Small intestine (tissue), 7 donors: ENCODE data around the gene KDM4B. TPM values are rescaled to one million over a fixed set of nuclear protein-coding genes. Genes with fewer than 3 reads are reported as not detected.

Source experiments
- DNase-seq, 2 donors: peaks; one replicate each; pipeline versions ENCODE4 v3.0.0 to v3.0.0-alpha.2; 2013
- FAIRE-seq: peaks from 2 replicates; lab custom pipeline; 2012; peaks lifted over from hg19 to GRCh38; lab: Jason Lieb, UNC
- H3K27ac ChIP-seq, 3 donors: one replicate each; pipeline ENCODE4 v1.5.1; 2013; ENCODE audit warnings: low read length in 2 of 3, mild to moderate bottlenecking in 2 of 3, control low read depth in 1 of 3, inconsistent platforms in 1 of 3, low read depth in 1 of 3, moderate library complexity in 1 of 3
- H3K27me3 ChIP-seq, 3 donors: one replicate each; pipeline ENCODE4 v1.6.1; 2013; ENCODE audit warnings: low read length in 3 of 3, inconsistent platforms in 1 of 3; ENCODE audit not compliant: control insufficient read depth in 3 of 3, insufficient read depth in 3 of 3
- H3K36me3 ChIP-seq, 3 donors: one replicate each; pipeline ENCODE4 v1.6.1; 2013; ENCODE audit warnings: low read length in 3 of 3, inconsistent platforms in 1 of 3, low read depth in 1 of 3, mild to moderate bottlenecking in 1 of 3, moderate library complexity in 1 of 3; ENCODE audit not compliant: control insufficient read depth in 3 of 3, insufficient read depth in 2 of 3
- H3K4me1 ChIP-seq, 3 donors: one replicate each; pipeline ENCODE4 v1.6.1; 2013; ENCODE audit warnings: low read length in 2 of 3, inconsistent platforms in 1 of 3, low read depth in 1 of 3, mild to moderate bottlenecking in 1 of 3, moderate library complexity in 1 of 3; ENCODE audit not compliant: control insufficient read depth in 3 of 3, insufficient read depth in 2 of 3
- H3K4me3 ChIP-seq, 3 donors: one replicate each; pipeline ENCODE4 v1.5.1; 2013; ENCODE audit warnings: low read length in 3 of 3, control low read depth in 1 of 3, inconsistent platforms in 1 of 3, low read depth in 1 of 3, mild to moderate bottlenecking in 1 of 3, moderate library complexity in 1 of 3
- H3K9me3 ChIP-seq, 2 donors: one replicate each; pipeline ENCODE4 v1.6.1; 2013; ENCODE audit warnings: low read depth in 1 of 2, low read length in 1 of 2; ENCODE audit not compliant: control insufficient read depth in 2 of 2, insufficient read depth in 1 of 2
- WGBS, 3 donors: extraction: QIAGEN DNeasy Blood & Tissue Kit; methylation state at CpG; one replicate each; pipeline ENCODE4 v1.1.7; 2013; 5-methylcytosine and 5-hydroxymethylcytosine counted together
- polyA plus RNA-seq, 4 donors: library from polyadenylated mRNA; stranded (reverse) in 3 of 4; unstranded in 1 of 4; fragments of 200-250 nt in 3 of 4; fragments of 120-200 nt in 1 of 4; gene quantifications; one replicate each; pipeline versions ENCODE4 v1.2.1 to v1.2.3, GENCODE V29; 2013
- donor health status: healthy with polysubstance abuse.
- donor health status: control.
- donor health status: control.
- donor health status: Bipolar disorder and iron deficiency.
- donor health status: healthy.

Gene KDM4B
- polyA plus RNA-seq, 4 donors, result 8.1 to 12.0 (median 10.6) TPM

GRCh38 chr19:5122671-5123409 lies 153.9 kb downstream of the KDM4B start:
- DNase-seq (no peak), FAIRE-seq (no peak)
- H3K27me3 ChIP-seq, result no peaks in the 10 kb centered on the region
- WGBS, 3 donors, result 92 to 96% (median 95%) methylated on average over 30 of the region's 30 CpGs
- H3K4me3 ChIP-seq, result no peak overlapping the region
- no peak overlapping the region for H3K27ac ChIP-seq
- H3K9me3 ChIP-seq, result no peaks in the 10 kb centered on the region
- H3K36me3 ChIP-seq, result peaks cover 0 to 63% (median 0%) of the 10 kb centered on the region in 3 donors
- peaks cover 0 to 5% (median 0%) of the 10 kb centered on the region in 3 donors for H3K4me1 ChIP-seq

DNA sequence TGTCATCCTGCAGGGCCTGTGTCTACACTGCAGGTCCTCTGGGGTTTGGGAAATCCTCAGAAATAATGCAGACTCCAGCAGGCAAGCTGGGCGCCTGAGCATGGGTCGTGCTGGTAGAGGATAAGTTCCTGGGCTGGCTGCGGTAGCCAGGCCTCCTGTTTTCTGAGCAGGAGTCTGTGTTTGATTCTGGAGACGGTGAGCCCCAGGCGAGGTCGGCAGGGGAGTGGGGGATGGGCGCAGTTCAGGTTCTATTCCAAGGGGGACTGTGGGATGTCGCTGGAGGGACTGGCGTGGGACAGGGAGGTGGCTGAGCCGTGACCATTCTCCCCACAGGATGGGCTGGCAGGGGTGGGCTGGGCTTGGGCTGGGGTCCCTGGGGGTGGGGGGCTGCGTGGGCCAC lies 154.7 kb downstream of the KDM4B start:
- Histone ChIP-seq H3K36me3 (peaks cover 0 to 60% (median 0%) of the 10 kb centered on the region in 3 donors), H3K4me3 (no peak overlapping the region), H3K27me3 (no peaks in the 10 kb centered on the region), H3K9me3 (no peaks in the 10 kb centered on the region), H3K27ac (no peak overlapping the region), H3K4me1 (peaks cover 0 to 11% (median 0%) of the 10 kb centered on the region in 3 donors)
- DNase-seq (no peak), FAIRE-seq (no peak)
- 79 to 95% (median 88%) methylated on average over 11 of the region's 11 CpGs for WGBS, 3 donors

- no peak for FAIRE-seq
- peaks cover 0 to 54% (median 0%) of the 10 kb centered on the region in 3 donors for H3K36me3 ChIP-seq
Observed at GRCh38 chr19:5124111-5124855, 155.4 kb downstream of the KDM4B start.

GRCh38 chr19:5125376-5125775 lies 156.5 kb downstream of the KDM4B start:
- peaks cover 0 to 53% (median 0%) of the 10 kb centered on the region in 3 donors for H3K36me3 ChIP-seq
- H3K4me1 ChIP-seq, result peaks cover 0 to 11% (median 0%) of the 10 kb centered on the region in 3 donors
- 88 to 93% (median 89%) methylated on average over 16 to 17 of the region's 17 CpGs for WGBS, 3 donors
- no peak overlapping the region for H3K27ac ChIP-seq
- no peaks in the 10 kb centered on the region for H3K27me3 ChIP-seq
- no peak for DNase-seq
- H3K4me3 ChIP-seq, result no peak overlapping the region
- no peak for FAIRE-seq
- no peaks in the 10 kb centered on the region for H3K9me3 ChIP-seq

More at GRCh38 chr19:5124111-5124855, 155.4 kb downstream of the KDM4B start:
- Histone ChIP-seq H3K4me1 (peaks cover 0 to 11% (median 0%) of the 10 kb centered on the region in 3 donors), H3K4me3 (no peak overlapping the region), H3K27me3 (no peaks in the 10 kb centered on the region), H3K27ac (no peak overlapping the region), H3K9me3 (no peaks in the 10 kb centered on the region)
- 94 to 96% (median 96%) methylated on average over 21 of the region's 21 CpGs for WGBS, 3 donors
- DNase-seq, result no peak

DNA sequence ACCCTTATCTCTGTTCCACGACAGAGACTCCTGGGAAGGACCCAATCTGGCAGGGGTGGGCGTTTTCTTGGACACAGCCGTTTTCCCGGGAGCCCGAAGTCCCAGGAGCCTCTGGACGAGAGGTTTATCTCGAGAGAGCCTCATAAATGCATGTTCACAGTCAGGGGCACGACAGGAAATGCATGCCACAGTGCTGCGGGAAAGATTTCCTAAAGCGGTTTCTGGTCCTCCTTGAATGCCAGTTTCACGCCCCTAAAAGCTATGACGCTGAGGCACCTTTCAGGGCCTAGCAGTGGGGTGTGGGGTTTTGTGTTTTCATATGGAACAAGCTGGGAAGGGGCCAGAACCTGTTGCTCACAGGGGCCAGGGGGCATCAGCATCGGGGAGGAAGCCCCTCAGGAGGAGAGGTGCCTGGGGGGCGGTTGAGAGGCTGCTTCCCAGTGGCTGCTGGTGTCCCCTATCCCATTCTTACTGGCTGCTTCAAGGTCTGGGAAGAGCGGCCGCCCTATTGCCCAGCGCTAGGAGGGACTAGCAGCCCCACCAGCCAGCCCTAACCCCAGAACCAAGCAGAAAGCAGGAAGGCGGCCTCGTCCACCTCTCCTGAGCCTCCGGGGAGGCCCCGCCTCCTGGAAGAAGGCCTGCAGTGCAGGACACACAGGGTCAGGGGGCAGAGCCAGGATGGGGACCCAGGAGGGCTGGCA lies 157.0 kb downstream of the KDM4B start:
- H3K4me3 ChIP-seq, result no peak overlapping the region
- peaks cover 0 to 16% (median 0%) of the 10 kb centered on the region in 3 donors for H3K4me1 ChIP-seq
- DNase-seq (no peak), FAIRE-seq (no peak)
- H3K36me3 ChIP-seq, result peaks cover 0 to 48% (median 0%) of the 10 kb centered on the region in 3 donors
- no peaks in the 10 kb centered on the region for H3K27me3 ChIP-seq
- 65 to 81% (median 78%) methylated on average over 21 of the region's 21 CpGs for WGBS, 3 donors
- H3K9me3 ChIP-seq, result no peaks in the 10 kb centered on the region
- no peak overlapping the region for H3K27ac ChIP-seq

- H3K27ac ChIP-seq, result no peak overlapping the region
- H3K4me3 ChIP-seq, result no peak overlapping the region
- peaks cover 0 to 42% (median 0%) of the 10 kb centered on the region in 3 donors for H3K36me3 ChIP-seq
- H3K27me3 ChIP-seq, result no peaks in the 10 kb centered on the region
- FAIRE-seq (no peak), DNase-seq (no peak)
- WGBS, 3 donors, result 85 to 91% (median 88%) methylated on average over 24 to 26 of the region's 26 CpGs
- H3K9me3 ChIP-seq, result no peaks in the 10 kb centered on the region
- peaks cover 0 to 16% (median 0%) of the 10 kb centered on the region in 3 donors for H3K4me1 ChIP-seq
Observed at GRCh38 chr19:5126498-5127223, 157.7 kb downstream of the KDM4B start.

GRCh38 chr19:5127717-5128116 lies 158.8 kb downstream of the KDM4B start:
- H3K4me1 ChIP-seq, result peaks cover 0 to 16% (median 0%) of the 10 kb centered on the region in 3 donors
- 73 to 90% (median 86%) methylated on average over 6 to 12 of the region's 12 CpGs for WGBS, 3 donors
- H3K27ac ChIP-seq, result no peak overlapping the region
- H3K9me3 ChIP-seq, result no peaks in the 10 kb centered on the region
- FAIRE-seq (no peak), DNase-seq (no peak)
- H3K36me3 ChIP-seq, result peaks cover 0 to 43% (median 0%) of the 10 kb centered on the region in 3 donors
- no peak overlapping the region for H3K4me3 ChIP-seq
- H3K27me3 ChIP-seq, result no peaks in the 10 kb centered on the region
